Thyroid gland (tissue), 4 donors: ENCODE results near the gene NOL4.

Source experiments
- CTCF ChIP-seq, 6 experiments: fragments of 200-600 bp in 3 of 6; fragments of 450-650 bp in 3 of 6; sonication (generic) in 3 of 6; IDR thresholded peaks; one replicate each; pipeline ENCODE4 v1.5.1; 2016 to 2019; ENCODE audit warnings: antibody characterized with exemption in 6 of 6, mild to moderate bottlenecking in 2 of 6, inconsistent platforms in 1 of 6, moderate library complexity in 1 of 6
- POLR2A ChIP-seq, 2 donors: fragments of 450-650 bp; IDR thresholded peaks; one replicate each; pipeline ENCODE4 v1.6.1; 2017; ENCODE audit warnings: antibody characterized with exemption in 2 of 2, mild to moderate bottlenecking in 2 of 2, moderate library complexity in 1 of 2

- TF ChIP-seq CTCF (IDR thresholded peaks at IDR 0.05): no peak
- peak in 1 of 2 donors; percentile 43 for TF ChIP-seq POLR2A (IDR thresholded peaks at IDR 0.05)
Measured at GRCh38 chr18:34222307-34223163, 2.2 kb downstream of the NOL4 start.
